Glutamatergic neuron (in vitro differentiated cells): ENCODE results near the gene OXER1. TPM values are rescaled to one million over a fixed set of nuclear protein-coding genes. Genes with fewer than 3 reads are reported as not detected.

Experiments used
- DNase-seq: peaks from one replicate; pipeline ENCODE4 v3.0.0; 2022
- H3K27ac Mint-ChIP-seq: one replicate; pipeline ENCODE4 v1.8.0; 2020; ENCODE audit warnings: mild to moderate bottlenecking, mixed read lengths, inconsistent platforms; ENCODE audit not compliant: unreplicated experiment
- H3K27me3 Mint-ChIP-seq: one replicate; pipeline ENCODE4 v1.8.0; 2020; ENCODE audit warnings: mild to moderate bottlenecking, moderate library complexity, mixed read lengths, inconsistent platforms; ENCODE audit not compliant: unreplicated experiment
- H3K36me3 Mint-ChIP-seq: one replicate; pipeline ENCODE4 v1.8.0; 2020; ENCODE audit warnings: mild to moderate bottlenecking, mixed read lengths, inconsistent platforms; ENCODE audit not compliant: unreplicated experiment
- H3K4me1 Mint-ChIP-seq: one replicate; pipeline ENCODE4 v1.8.0; 2020; ENCODE audit warnings: mild to moderate bottlenecking, low read depth, mixed read lengths, inconsistent platforms; ENCODE audit not compliant: unreplicated experiment
- H3K4me3 Mint-ChIP-seq: one replicate; pipeline ENCODE4 v1.8.0; 2020; ENCODE audit warnings: mild to moderate bottlenecking, mixed read lengths, inconsistent platforms; ENCODE audit not compliant: unreplicated experiment
- H3K9me3 Mint-ChIP-seq: one replicate; pipeline ENCODE4 v1.8.0; 2020; ENCODE audit warnings: mild to moderate bottlenecking, moderate library complexity, mixed read lengths, inconsistent platforms; ENCODE audit not compliant: unreplicated experiment
- CTCF ChIP-seq: fragments of 200-600 bp; sonication (generic); IDR thresholded peaks from one replicate; pipeline ENCODE4 v1.5.0; 2021; ENCODE audit not compliant: partially characterized antibody, unreplicated experiment
- long read RNA-seq: library from polyadenylated mRNA; unstranded; transcript quantifications from one replicate; pipeline ENCODE4 v2.0.0, GENCODE V29; 2020; ENCODE audit not compliant: unreplicated experiment
- total RNA-seq: library from RNA; stranded (reverse); fragmentation: NEBNext Ultra II Directional; extraction: Animal tissue kit (Norgen Biotek cat#: 25700); gene quantifications from one replicate; pipeline ENCODE4 v1.2.1, GENCODE V29; 2021; ENCODE audit not compliant: unreplicated experiment

OXER1 gene
- total RNA-seq = not detected
- long read RNA-seq = 0 reads

GRCh38 chr2:42764096-42764495, at the start of gene OXER1:
TSS of gene OXER1 (minus strand) at chr2:42764135. CDS start at chr2:42764062, 73 bp downstream.
- peaks cover 7% of the 10 kb centered on the region for H3K9me3 Mint-ChIP-seq
- no peak for TF ChIP-seq CTCF
- no peak within 1 kb of the TSS for H3K4me3 Mint-ChIP-seq
- H3K27me3 Mint-ChIP-seq = peaks cover 9% of the 10 kb centered on the region
- no peaks in the 10 kb centered on the region for H3K36me3 Mint-ChIP-seq
- peaks cover 6% of the 10 kb centered on the region for H3K4me1 Mint-ChIP-seq
- DNase-seq = no peak
- H3K27ac Mint-ChIP-seq = no peak within 1 kb of the TSS

GRCh38 chr2:42812899-42813479, 49.1 kb upstream of the OXER1 start:
- Mint-ChIP-seq H3K4me3 (peak overlapping the region; percentile 50), H3K27ac (no peak overlapping the region), H3K36me3 (no peaks in the 10 kb centered on the region), H3K27me3 (peaks cover 12% of the 10 kb centered on the region), H3K4me1 (peaks cover 12% of the 10 kb centered on the region), H3K9me3 (peaks cover 15% of the 10 kb centered on the region)
- DNase-seq = no peak
- TF ChIP-seq CTCF = peak; percentile 74

GRCh38 chr2:42810971-42811811, 47.3 kb upstream of the OXER1 start:
- no peak for TF ChIP-seq CTCF
- peaks cover 15% of the 10 kb centered on the region for H3K9me3 Mint-ChIP-seq
- peaks cover 10% of the 10 kb centered on the region for H3K27me3 Mint-ChIP-seq
- H3K4me3 Mint-ChIP-seq = peak overlapping the region; percentile 97
- peaks cover 12% of the 10 kb centered on the region for H3K4me1 Mint-ChIP-seq
- H3K36me3 Mint-ChIP-seq = no peaks in the 10 kb centered on the region
- H3K27ac Mint-ChIP-seq = peak overlapping the region; percentile 95
- peak; percentile 52 for DNase-seq

- Mint-ChIP-seq H3K27ac (peak overlapping the region; percentile 95), H3K36me3 (no peaks in the 10 kb centered on the region), H3K4me3 (peak overlapping the region; percentile 97), H3K9me3 (peaks cover 15% of the 10 kb centered on the region), H3K4me1 (peaks cover 12% of the 10 kb centered on the region), H3K27me3 (peaks cover 10% of the 10 kb centered on the region)
- peak; percentile 94 for DNase-seq
- peak; percentile 36 for TF ChIP-seq CTCF
Measured at GRCh38 chr2:42810121-42810970, 46.4 kb upstream of the OXER1 start.
